Measurements from ENCODE around the gene MAL.
"Not testable (repeated sequence)": the region's sequence is repeated elsewhere in the genome, so short reads cannot be mapped to it uniquely, and the experiment has no call there.

The MAL gene

GRCh38 chr2:95032868-95033603, 7.5 kb downstream of the MAL start:
- DNase-seq (ENCODE audit: low read depth, low spot score) = no peak

DNA sequence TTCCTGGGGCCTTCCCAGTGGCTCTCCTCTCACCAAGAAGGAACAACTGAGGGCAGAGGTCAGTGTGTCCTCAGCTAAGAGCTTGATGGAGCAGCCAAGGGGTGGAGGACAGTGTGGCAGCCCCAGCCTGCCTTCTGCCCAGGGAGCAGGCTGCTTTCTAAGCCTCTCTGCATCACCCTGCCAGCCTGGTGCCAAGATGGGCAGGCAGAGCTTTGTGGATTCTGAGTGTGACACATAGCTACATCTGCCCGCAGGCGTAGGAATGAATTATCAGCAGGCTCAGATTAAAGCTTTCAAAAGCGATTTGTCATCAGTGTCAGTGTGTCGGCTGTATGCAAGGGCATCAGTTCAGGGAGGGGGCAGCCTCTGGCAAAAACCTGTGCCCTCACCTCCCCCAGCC, 8.7 kb downstream of the MAL start:
- DNase-seq (ENCODE audit: low read depth, low spot score) = no peak

DNA sequence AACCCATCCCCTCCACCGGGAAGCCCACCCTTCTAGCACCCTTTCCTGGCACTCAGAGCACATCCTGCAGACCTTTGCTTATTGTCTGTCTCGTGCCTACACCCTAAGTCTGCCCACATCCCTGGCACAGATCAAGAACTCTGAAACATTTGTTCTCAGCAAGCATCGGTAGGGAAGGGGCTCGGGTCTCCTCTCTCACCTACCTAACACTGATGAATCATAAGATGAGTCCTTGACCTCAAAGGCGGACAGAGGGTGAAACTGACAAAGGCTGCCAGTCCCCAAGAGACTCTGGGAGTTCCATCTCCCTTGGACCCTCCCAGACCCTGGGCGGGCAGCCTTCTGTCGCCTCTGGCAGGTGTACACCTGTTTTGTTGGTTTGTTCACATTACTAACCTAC, 9.3 kb downstream of the MAL start:
- no peak for DNase-seq (ENCODE audit: low read depth, low spot score)

- DNase-seq (ENCODE audit: low read depth, low spot score) = no peak
Measured at GRCh38 chr2:95036596-95037383, 11.3 kb downstream of the MAL start.

- no peak for DNase-seq (ENCODE audit: low read depth, low spot score)
Measured at GRCh38 chr2:95037384-95037839, 11.9 kb downstream of the MAL start.

GRCh38 chr2:95037841-95038585, 12.5 kb downstream of the MAL start:
- not testable (repeated sequence) for DNase-seq (ENCODE audit: low read depth, low spot score)

GRCh38 chr2:95038635-95039298, 13.3 kb downstream of the MAL start:
- DNase-seq (ENCODE audit: low read depth, low spot score) = no peak

GRCh38 chr2:95039363-95039762, 13.9 kb downstream of the MAL start:
- DNase-seq (ENCODE audit: low read depth, low spot score) = no peak

DNA sequence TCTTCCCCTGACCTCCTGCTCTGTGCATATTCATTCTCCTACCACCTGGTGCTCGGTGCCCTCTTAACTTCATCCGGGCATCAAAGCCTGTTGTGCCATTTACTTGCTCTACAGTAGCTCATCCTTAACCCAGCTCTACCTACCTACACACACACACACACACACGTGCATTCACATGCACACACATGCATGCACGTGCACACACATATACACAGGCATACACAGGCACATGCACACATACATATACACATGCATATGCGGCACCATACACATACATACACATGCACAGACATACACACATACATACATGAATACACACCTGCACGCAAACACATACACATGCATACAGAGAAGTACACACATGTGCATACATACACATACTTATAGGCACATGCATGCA, 14.5 kb downstream of the MAL start:
- no peak for DNase-seq (ENCODE audit: low read depth, low spot score)

DNA sequence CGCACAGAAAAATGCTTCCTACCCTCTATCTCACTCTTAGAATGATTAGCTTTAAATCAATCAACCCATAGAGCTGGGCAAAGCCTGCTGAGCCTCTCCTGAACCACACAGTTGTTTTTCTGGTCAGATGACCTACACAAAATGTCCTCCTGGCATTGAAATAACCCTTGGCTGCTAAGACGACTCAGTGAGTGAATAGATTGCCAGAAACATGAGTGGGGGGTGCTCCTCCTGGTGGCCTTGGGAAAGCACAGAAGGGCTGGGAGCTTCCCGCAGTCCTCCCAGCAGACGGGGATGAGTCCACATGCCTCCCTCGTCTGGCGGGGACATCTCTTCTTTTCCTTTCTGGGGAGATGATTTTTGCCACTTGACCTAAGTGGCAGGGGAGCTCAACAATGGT, 14.9 kb downstream of the MAL start:
- no peak for DNase-seq (ENCODE audit: low read depth, low spot score)

DNA sequence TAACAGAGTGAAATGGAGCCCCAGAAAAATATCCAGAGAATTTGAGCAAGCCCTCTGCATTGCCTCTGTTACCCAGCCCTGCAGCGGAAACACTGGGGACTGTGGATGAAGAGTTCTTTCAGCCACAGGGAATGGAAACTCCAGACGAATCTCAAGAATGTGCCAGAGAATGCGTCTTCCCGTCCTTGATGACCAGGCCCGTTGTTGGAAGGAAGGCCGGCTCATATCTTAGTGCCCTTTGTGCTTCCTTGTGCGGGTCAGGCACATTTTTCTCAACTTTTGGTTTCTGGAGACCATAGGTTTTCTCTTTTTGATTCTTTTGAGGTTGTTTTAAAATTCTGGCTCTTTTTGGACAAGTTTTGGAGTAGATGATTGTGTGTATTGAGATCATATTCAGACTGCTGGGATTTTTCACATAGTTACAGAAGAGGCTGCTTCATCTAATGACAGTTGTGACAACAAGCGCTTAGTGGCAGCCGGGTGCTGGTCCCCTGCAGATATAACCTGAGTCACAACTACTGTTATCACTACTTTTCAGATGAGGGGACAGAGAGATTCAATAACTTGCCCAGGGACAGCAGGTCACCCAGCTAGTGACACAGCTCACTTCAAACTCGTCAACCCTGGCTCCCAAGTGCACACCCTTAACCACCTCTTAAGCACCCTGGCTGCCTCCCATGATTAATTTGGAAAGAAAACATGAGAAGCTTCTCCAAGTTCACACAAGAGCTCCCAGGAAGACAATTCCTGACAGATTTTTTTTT, 15.7 kb downstream of the MAL start:
- DNase-seq (ENCODE audit: low read depth, low spot score) = no peak

GRCh38 chr2:95041824-95042442, 16.4 kb downstream of the MAL start:
- no peak for DNase-seq (ENCODE audit: low read depth, low spot score)

DNA sequence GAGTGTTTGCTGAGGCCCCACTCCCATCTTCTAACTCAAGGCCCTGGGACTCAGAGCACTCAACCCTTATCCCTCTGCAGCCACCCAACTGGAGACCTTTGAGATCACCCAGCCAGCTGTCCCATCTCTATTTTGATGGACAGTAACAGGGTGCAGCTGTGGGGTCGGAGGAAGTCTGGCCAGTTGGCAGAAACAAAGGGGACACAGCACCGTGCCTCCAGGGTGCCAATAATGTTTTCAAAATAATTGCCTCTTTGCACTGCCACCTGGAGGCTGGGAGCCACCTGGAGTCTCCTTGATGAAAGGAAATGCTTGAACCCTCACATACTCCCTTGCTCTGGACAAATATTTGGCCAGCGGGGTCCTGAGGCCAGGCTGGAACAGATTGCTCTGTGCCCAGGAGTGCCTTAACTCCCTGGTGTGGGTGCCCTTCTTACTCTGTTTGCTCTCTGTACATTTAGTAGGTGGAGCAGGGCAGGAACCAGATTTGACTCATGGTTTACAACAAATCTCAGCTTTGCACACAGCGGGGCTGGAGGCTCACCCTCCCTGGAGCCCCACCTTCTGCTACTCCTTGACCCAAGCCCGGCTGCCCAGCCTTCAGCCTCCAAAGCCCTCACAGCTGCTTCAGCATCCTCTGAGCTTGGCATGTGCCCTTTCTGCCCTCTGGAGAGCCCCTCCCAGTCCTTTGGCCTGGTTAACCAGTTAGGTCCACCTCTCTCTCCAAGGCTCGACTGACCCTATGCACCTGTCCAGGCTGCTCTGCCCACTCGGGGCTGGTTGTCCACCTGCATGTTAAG, 17.2 kb downstream of the MAL start:
- DNase-seq (ENCODE audit: low read depth, low spot score) = no peak

DNA sequence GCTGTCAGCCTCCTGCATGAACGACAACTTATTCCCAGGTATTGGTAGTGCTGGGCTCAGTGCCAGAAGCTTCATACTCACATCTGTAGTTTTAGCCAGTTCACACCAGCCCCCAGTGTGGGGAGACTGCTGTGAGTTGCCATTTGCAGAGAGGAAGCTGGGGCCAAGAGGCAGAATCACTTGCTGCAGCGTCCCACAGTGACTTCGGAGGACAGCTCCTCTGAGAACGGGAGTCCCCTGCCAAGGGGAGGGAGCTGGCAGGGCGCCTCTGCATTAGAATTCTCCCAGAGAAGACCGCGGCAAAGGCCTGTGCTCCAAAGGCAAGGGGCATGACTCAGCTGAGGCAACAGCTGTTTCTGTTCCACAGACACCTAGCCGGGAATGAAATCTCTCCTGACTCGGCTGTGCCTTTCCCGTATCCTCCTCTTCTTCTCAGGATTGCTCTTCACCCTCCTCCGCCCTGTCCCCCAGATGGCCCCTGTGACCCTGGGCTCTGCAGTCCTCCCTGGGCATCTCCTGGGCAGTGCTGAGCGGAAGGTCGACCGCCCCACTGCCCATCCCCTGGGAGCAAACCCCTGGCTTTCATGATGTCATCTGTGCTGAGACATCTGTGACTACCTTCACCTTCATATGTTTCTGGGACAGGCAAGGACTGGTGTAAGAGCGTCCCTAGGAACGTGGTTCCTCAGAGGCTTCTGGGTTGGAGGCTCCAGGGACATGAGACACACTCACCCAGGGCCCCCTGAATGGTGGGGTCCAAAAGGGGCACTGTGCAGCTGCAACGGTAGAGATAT, 18.0 kb downstream of the MAL start:
- DNase-seq (ENCODE audit: low read depth, low spot score) = no peak

DNA sequence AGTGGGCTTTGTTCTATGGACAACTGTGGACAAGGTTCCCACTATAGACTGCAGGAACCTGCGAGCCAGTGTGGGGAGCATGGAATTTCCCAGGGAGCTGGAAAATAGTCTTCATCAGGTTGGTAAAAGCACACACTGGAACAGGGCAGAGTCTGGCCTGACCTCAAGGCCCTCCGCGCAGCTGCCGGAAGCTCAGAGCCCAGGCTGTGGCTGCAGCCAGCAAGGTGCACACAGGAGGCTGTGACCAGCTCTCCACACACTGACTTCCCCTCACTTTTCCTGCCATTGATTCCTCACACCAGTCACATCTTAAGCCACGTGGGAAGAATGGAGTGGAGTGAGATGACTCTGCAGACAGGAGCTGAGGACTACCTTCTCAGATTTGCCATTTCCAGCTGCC, 19.1 kb downstream of the MAL start:
- no peak for DNase-seq (ENCODE audit: low read depth, low spot score)

DNA sequence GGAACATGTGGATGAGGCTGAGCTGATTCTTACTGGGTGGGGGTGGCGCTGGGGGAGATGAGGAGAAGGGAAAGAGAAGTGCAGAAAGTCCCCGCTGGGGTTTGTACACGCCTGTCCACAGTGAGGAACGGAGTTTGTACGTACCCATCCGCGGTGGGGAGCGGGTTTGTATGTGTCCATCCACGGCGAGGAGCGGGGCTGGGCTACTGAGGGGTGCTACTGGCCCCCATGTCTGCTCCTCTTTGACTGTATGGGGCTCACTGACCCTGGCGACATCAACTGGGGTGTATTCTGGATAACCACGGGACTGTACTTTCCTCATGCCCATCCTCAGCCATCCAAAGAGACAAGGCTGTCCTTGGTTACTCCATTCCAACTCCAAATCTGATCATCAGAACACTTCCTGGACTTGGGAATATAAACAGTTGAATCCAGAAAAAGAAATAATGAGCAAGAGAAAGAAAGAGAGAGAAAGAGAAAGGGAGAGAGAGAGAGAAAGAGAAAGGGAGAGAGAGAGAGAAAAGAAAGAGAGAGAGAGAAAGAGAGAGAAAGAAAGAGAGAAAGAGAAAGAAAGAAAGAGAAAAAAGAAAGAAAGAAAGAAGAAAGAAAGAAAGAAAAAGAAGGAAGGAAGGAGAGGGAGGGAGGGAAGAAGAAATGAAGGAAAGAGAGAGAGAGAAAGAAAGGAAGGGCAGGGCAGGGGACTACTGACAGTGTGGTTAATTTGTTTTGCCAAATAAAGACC, 21.0 kb downstream of the MAL start:
- no peak for DNase-seq (ENCODE audit: low read depth, low spot score)

GRCh38 chr2:95047629-95048510, 22.4 kb downstream of the MAL start:
- no peak for DNase-seq (ENCODE audit: low read depth, low spot score)

All from smooth muscle cell of the brain vasculature (primary cell).